Upper lobe of right lung (tissue), 1 donor: ENCODE data around the gene ELOF1. TPM values are rescaled to one million over a fixed set of nuclear protein-coding genes. Genes with fewer than 3 reads are reported as not detected.
A peak's percentile ranks its signal among the peaks of the same experiment; 100 is the strongest.

Experiments used
- ATAC-seq: fragments of 200-7000 bp; cut with Tn5 transposase; one replicate; pipeline ENCODE4 v1.9.1; 2020; ENCODE audit warnings: mild to moderate bottlenecking, moderate library complexity
- DNase-seq: peaks from one replicate; pipeline ENCODE4 v3.0.0-alpha.2; 2020
- H3K27ac ChIP-seq: fragments of 200-600 bp; one replicate; pipeline ENCODE4 v1.8.0; 2022
- H3K27me3 ChIP-seq: fragments of 200-600 bp; one replicate; pipeline ENCODE4 v1.8.0; 2022; ENCODE audit warnings: mild to moderate bottlenecking
- H3K36me3 ChIP-seq: fragments of 200-600 bp; one replicate; pipeline ENCODE4 v1.8.0; 2022
- H3K4me1 ChIP-seq: fragments of 200-600 bp; one replicate; pipeline ENCODE4 v1.8.0; 2022
- H3K4me3 ChIP-seq: fragments of 200-600 bp; one replicate; pipeline ENCODE4 v1.8.0; 2022; ENCODE audit warnings: mild to moderate bottlenecking
- H3K9me3 ChIP-seq: fragments of 200-600 bp; one replicate; pipeline ENCODE4 v1.8.0; 2022
- CTCF ChIP-seq: fragments of 200-600 bp; IDR thresholded peaks from one replicate; pipeline ENCODE4 v1.8.0; 2022; ENCODE audit warnings: antibody characterized with exemption
- intact Hi-C: fragments of 100-400 bp; cut with DNase I; formaldehyde crosslinking; loops from one replicate; pipeline ENCODE4 v1.11.0; 2022
- total RNA-seq: library from RNA; stranded (reverse); fragmentation: NEBNext Ultra II Directional; extraction: Animal tissue kit (Norgen Biotek cat#: 25700); gene quantifications from one replicate; pipeline ENCODE4 v1.2.1, GENCODE V29; 2021
- donor health status: DM: no; HTN: yes; CAD: no; lungs with severe emphysema.

Gene ELOF1
- total RNA-seq, 1 donor from 2014 or later: 44.3 TPM

- DNase-seq (no peak), ATAC-seq (no peak)
- Histone ChIP-seq H3K36me3 (no peaks in the 10 kb centered on the region), H3K27ac (no peak overlapping the region), H3K4me3 (no peak overlapping the region), H3K9me3 (no peaks in the 10 kb centered on the region), H3K27me3 (no peaks in the 10 kb centered on the region), H3K4me1 (peaks cover 15% of the 10 kb centered on the region)
- TF ChIP-seq CTCF: no peak
- intact Hi-C loops: no loop called here
Observed at GRCh38 chr19:11586331-11586730, 27.3 kb upstream of the ELOF1 start.

GRCh38 chr19:11581740-11582139 is 22.7 kb upstream of the ELOF1 start:
- intact Hi-C loops: no loop called here
- no peaks in the 10 kb centered on the region for H3K9me3 ChIP-seq
- no peaks in the 10 kb centered on the region for H3K27me3 ChIP-seq
- H3K4me3 ChIP-seq: peak overlapping the region; percentile 16
- peaks cover 36% of the 10 kb centered on the region for H3K4me1 ChIP-seq
- H3K27ac ChIP-seq: peak overlapping the region; percentile 85
- H3K36me3 ChIP-seq: no peaks in the 10 kb centered on the region
- DNase-seq (no peak), ATAC-seq (peak; percentile 13)
- TF ChIP-seq CTCF: no peak

GRCh38 chr19:11580116-11580515 is 21.1 kb upstream of the ELOF1 start:
- no peak overlapping the region for H3K4me3 ChIP-seq
- intact Hi-C loops: no loop called here
- DNase-seq (no peak), ATAC-seq (no peak)
- H3K27me3 ChIP-seq: no peaks in the 10 kb centered on the region
- H3K4me1 ChIP-seq: peaks cover 36% of the 10 kb centered on the region
- TF ChIP-seq CTCF: no peak
- no peaks in the 10 kb centered on the region for H3K9me3 ChIP-seq
- peak overlapping the region; percentile 85 for H3K27ac ChIP-seq
- H3K36me3 ChIP-seq: no peaks in the 10 kb centered on the region

- no peaks in the 10 kb centered on the region for H3K27me3 ChIP-seq
- peak overlapping the region; percentile 84 for H3K27ac ChIP-seq
- peak overlapping the region; percentile 58 for H3K4me3 ChIP-seq
- no peak for TF ChIP-seq CTCF
- intact Hi-C loops: no loop called here
- DNase-seq (peak; percentile 92), ATAC-seq (peak; percentile 78)
- H3K36me3 ChIP-seq: no peaks in the 10 kb centered on the region
- H3K4me1 ChIP-seq: peaks cover 36% of the 10 kb centered on the region
- H3K9me3 ChIP-seq: no peaks in the 10 kb centered on the region
Observed at GRCh38 chr19:11578258-11579142, 19.5 kb upstream of the ELOF1 start.

- intact Hi-C loops: no loop called here
- TF ChIP-seq CTCF: no peak
- ATAC-seq: peak; percentile 51
- Histone ChIP-seq H3K27ac (peak within 1 kb of the TSS; percentile 84), H3K4me3 (peak within 1 kb of the TSS; percentile 58), H3K9me3 (no peaks in the 10 kb centered on the region), H3K4me1 (peaks cover 36% of the 10 kb centered on the region), H3K27me3 (no peaks in the 10 kb centered on the region), H3K36me3 (no peaks in the 10 kb centered on the region)
- peak; percentile 78 for DNase-seq
Observed at GRCh38 chr19:11577451-11578257, 18.6 kb upstream of the ELOF1 start, which contains the start of gene ACP5. Gene ACP5, minus strand, starts transcription at chr19:11577645. Its CDS starts 328 bp downstream, at chr19:11577317.
